ENCODE results near the gene SPATA6. TPM values are rescaled to one million over a fixed set of nuclear protein-coding genes. Genes with fewer than 3 reads are reported as not detected.

Gene SPATA6
- total RNA-seq, 2 donors from 2014 or later = 42.8 to 51.5 TPM

DNA sequence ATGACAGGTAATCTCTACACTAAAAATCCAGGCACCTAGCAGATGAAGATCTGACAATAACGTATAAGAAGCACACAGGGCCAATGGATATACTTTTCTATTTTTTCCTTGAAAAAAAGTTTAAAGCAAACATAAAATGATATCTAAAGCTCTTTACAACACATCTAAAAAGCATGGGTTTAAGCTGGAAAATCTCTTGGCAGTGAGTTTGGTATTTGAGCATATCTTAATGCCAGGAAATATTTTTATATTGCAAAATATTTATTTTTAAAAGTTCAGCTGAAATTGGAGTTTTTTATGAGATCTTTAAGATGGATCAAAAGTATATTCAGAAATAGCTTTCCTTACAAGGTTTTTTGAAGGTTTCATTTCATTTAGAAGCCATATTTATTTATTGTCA, 209.0 kb downstream of the SPATA6 start:
- no peaks in the 10 kb centered on the region for H3K27me3 ChIP-seq (ENCODE audit: control insufficient read depth, insufficient read depth, low read length, poor library complexity, severe bottlenecking)
- Mint-ChIP-seq H3K27me3 (ENCODE audit: insufficient read depth) (no peaks in the 10 kb centered on the region), H3K36me3 (ENCODE audit: low read depth) (peaks cover 6% of the 10 kb centered on the region), H3K27ac (no peak overlapping the region), H3K9me3 (peaks cover 6% of the 10 kb centered on the region), H3K4me1 (no peaks in the 10 kb centered on the region), H3K4me3 (no peak overlapping the region)
- H3K4me3 ChIP-seq (ENCODE audit: low read length) = no peak overlapping the region
- H3K27ac ChIP-seq (ENCODE audit: low read depth, low read length) = no peak overlapping the region
- 94% methylated on average over 1 of the region's 1 CpG; no CpG with 5 or more reads in 1 of the 2 experiments for WGBS, 2 experiments (ENCODE audit: insufficient coverage in 1 of 2, insufficient read length in 1 of 2)
- H3K36me3 ChIP-seq (ENCODE audit: control insufficient read depth, insufficient read depth, low read length) = no peaks in the 10 kb centered on the region
- peaks cover 4% of the 10 kb centered on the region for H3K9me3 ChIP-seq (ENCODE audit: control insufficient read depth, low read length)
- no peak overlapping the region for H3K9ac ChIP-seq (ENCODE audit: extremely low read depth, low read length, poor library complexity, severe bottlenecking)
- TF ChIP-seq, protein P1, sequence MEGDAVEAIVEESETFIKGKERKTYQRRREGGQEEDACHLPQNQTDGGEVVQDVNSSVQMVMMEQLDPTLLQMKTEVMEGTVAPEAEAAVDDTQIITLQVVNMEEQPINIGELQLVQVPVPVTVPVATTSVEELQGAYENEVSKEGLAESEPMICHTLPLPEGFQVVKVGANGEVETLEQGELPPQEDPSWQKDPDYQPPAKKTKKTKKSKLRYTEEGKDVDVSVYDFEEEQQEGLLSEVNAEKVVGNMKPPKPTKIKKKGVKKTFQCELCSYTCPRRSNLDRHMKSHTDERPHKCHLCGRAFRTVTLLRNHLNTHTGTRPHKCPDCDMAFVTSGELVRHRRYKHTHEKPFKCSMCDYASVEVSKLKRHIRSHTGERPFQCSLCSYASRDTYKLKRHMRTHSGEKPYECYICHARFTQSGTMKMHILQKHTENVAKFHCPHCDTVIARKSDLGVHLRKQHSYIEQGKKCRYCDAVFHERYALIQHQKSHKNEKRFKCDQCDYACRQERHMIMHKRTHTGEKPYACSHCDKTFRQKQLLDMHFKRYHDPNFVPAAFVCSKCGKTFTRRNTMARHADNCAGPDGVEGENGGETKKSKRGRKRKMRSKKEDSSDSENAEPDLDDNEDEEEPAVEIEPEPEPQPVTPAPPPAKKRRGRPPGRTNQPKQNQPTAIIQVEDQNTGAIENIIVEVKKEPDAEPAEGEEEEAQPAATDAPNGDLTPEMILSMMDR (conservative IDR thresholded peaks at IDR 0.05) = no peak
- H3K4me1 ChIP-seq (ENCODE audit: control insufficient read depth, insufficient read depth, low read length) = no peaks in the 10 kb centered on the region
- DNase-seq = no peak

DNA sequence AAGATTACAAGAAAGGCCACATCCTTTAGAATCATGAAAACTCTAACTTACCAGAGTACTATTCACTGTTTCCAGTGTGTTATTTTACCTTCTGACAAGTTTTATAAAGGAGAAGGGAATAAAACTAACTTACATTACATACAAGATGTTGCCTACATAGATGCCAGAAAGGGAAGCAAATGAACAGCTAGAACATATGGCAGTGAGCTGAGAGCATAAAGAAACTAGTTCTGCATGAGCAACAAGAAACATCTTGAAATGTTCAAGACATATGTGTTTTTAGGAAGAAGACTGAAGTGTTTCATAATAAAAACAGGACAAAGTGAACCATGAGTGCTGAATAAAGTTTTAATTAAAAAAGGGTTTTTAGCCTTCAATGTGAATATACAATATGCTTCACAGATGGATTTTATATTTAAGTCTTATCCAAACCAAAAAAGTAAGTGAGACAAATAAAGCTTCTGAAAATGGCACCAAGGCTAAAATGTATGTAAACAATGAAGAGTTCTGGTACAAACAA, 210.1 kb downstream of the SPATA6 start:
- no peak overlapping the region for H3K9ac ChIP-seq (ENCODE audit: extremely low read depth, low read length, poor library complexity, severe bottlenecking)
- no peak overlapping the region for H3K27ac ChIP-seq (ENCODE audit: low read depth, low read length)
- peaks cover 4% of the 10 kb centered on the region for H3K9me3 ChIP-seq (ENCODE audit: control insufficient read depth, low read length)
- H3K27me3 ChIP-seq (ENCODE audit: control insufficient read depth, insufficient read depth, low read length, poor library complexity, severe bottlenecking) = no peaks in the 10 kb centered on the region
- peaks cover under 1% of the 10 kb centered on the region for H3K36me3 Mint-ChIP-seq (ENCODE audit: low read depth)
- no peak overlapping the region for H3K27ac Mint-ChIP-seq
- no peaks in the 10 kb centered on the region for H3K27me3 Mint-ChIP-seq (ENCODE audit: insufficient read depth)
- H3K4me3 Mint-ChIP-seq = no peak overlapping the region
- no peak for DNase-seq
- no peak overlapping the region for H3K4me3 ChIP-seq (ENCODE audit: low read length)
- TF ChIP-seq, protein P1 (conservative IDR thresholded peaks at IDR 0.05) = no peak
- H3K9me3 Mint-ChIP-seq = no peaks in the 10 kb centered on the region
- H3K36me3 ChIP-seq (ENCODE audit: control insufficient read depth, insufficient read depth, low read length) = no peaks in the 10 kb centered on the region
- H3K4me1 Mint-ChIP-seq = no peaks in the 10 kb centered on the region
- no peaks in the 10 kb centered on the region for H3K4me1 ChIP-seq (ENCODE audit: control insufficient read depth, insufficient read depth, low read length)

DNA sequence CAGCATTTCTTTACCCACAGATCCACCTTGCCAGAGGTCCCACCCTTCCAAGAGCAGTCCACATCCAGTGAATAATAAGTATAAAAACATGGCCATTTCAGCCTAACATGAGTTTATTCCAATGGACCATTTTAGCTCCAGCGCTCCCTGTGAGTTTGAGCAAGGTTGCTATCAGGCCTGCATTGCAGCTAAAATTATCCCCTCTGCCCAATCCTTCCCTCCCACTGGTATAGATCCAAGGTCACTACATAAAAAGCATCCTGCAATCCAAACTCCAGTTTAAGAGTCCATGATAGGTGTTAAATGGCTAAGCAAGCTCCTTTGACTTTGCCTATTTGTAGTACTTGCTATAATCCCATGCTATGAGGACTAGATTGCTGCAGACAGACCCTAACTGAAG, 213.9 kb downstream of the SPATA6 start:
- no peaks in the 10 kb centered on the region for H3K36me3 ChIP-seq (ENCODE audit: control insufficient read depth, insufficient read depth, low read length)
- no peak overlapping the region for H3K27ac ChIP-seq (ENCODE audit: low read depth, low read length)
- no peak overlapping the region for H3K4me3 Mint-ChIP-seq
- no peaks in the 10 kb centered on the region for H3K9me3 Mint-ChIP-seq
- no peak for DNase-seq
- H3K9ac ChIP-seq (ENCODE audit: extremely low read depth, low read length, poor library complexity, severe bottlenecking) = no peak overlapping the region
- no peak overlapping the region for H3K27ac Mint-ChIP-seq
- TF ChIP-seq, protein P1 (conservative IDR thresholded peaks at IDR 0.05) = no peak
- no peaks in the 10 kb centered on the region for H3K36me3 Mint-ChIP-seq (ENCODE audit: low read depth)
- no peaks in the 10 kb centered on the region for H3K27me3 Mint-ChIP-seq (ENCODE audit: insufficient read depth)
- H3K4me3 ChIP-seq (ENCODE audit: low read length) = no peak overlapping the region
- WGBS, 2 experiments (ENCODE audit: insufficient coverage in 1 of 2, insufficient read length in 1 of 2) = 86 to 100% methylated on average over 1 of the region's 1 CpG
- no peaks in the 10 kb centered on the region for H3K9me3 ChIP-seq (ENCODE audit: control insufficient read depth, low read length)
- H3K27me3 ChIP-seq (ENCODE audit: control insufficient read depth, insufficient read depth, low read length, poor library complexity, severe bottlenecking) = no peaks in the 10 kb centered on the region
- no peaks in the 10 kb centered on the region for H3K4me1 ChIP-seq (ENCODE audit: control insufficient read depth, insufficient read depth, low read length)
- peaks cover 1% of the 10 kb centered on the region for H3K4me1 Mint-ChIP-seq

All from endodermal cell (in vitro differentiated cells).